Peyer's patch (tissue), 4 donors: ENCODE results near the gene CD37.
"Not testable (repeated sequence)": the region's sequence is repeated elsewhere in the genome, so short reads cannot be mapped to it uniquely, and the experiment has no call there.

Source experiments
- CTCF ChIP-seq, 6 experiments: fragments of 450-650 bp in 4 of 6; fragments of 200-600 bp in 2 of 6; sonication (generic) in 1 of 6; IDR thresholded peaks; one replicate each; pipeline ENCODE4 v1.5.1; 2017 to 2019; ENCODE audit warnings: antibody characterized with exemption in 6 of 6, mild to moderate bottlenecking in 3 of 6, moderate library complexity in 1 of 6
- POLR2A ChIP-seq, 2 donors: fragments of 450-650 bp; IDR thresholded peaks; one replicate each; pipeline ENCODE4 v1.5.1; 2017; ENCODE audit warnings: antibody characterized with exemption in 2 of 2, mild to moderate bottlenecking in 2 of 2, moderate library complexity in 2 of 2

- not testable (repeated sequence) for TF ChIP-seq CTCF, POLR2A (IDR thresholded peaks at IDR 0.05)
Observed at GRCh38 chr19:49331187-49331586, 4.0 kb upstream of the CD37 start.
